DOHH2 (cell line): ENCODE data around the gene SMOC2.

ENCODE experiments used
- CTCF ChIP-seq: fragments of 200-600 bp; sonication (generic); IDR thresholded peaks from one replicate; pipeline ENCODE4 v1.5.1; 2014; ENCODE audit warnings: antibody characterized with exemption, mild to moderate bottlenecking, low read depth, low read length; ENCODE audit not compliant: poor library complexity, severe bottlenecking
- EZH2phosphoT487 ChIP-seq: fragments of 200-600 bp; sonication (generic); IDR thresholded peaks from 2 replicates; pipeline ENCODE4 v1.6.1; 2017; ENCODE audit warnings: borderline replicate concordance, mild to moderate bottlenecking, antibody characterized with exemption, low read length, moderate library complexity, mixed read lengths

GRCh38 chr6:168662301-168662936, 221.4 kb downstream of the SMOC2 start:
- no peak for TF ChIP-seq EZH2phosphoT487
- no peak for TF ChIP-seq CTCF
